ENCODE results near the gene YBX3. TPM values are rescaled to one million over a fixed set of nuclear protein-coding genes. Genes with fewer than 3 reads are reported as not detected.

The YBX3 gene
- total and polyA plus RNA-seq, 2 of the 4 experiments (the other 2 are of a cell fraction) = 33.7 to 132 TPM

DNA sequence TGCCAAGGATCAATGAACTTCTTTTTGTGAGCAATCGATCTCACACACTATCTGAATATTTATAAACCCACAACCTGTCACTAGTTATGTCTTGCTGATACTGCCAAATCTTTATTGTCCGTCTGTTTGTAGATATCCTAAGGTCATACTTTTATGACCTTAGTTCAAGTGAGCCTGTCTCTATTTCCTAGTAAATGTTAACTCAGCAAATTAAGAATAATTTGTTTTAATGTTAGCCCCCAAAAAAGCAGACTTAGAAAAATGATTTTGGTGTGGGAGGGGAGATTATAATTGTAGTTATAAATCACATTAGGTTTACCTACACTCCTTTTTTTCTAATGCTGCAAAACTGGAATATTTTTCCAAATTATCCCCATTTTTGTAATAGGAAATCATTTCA is 58.6 kb downstream of the YBX3 start:
- H2AFZ ChIP-seq (replicated peaks; ENCODE audit: low read length, poor library complexity) = no peak overlapping the region
- H3K23ac ChIP-seq (ENCODE audit: low read depth, low read length) = no peak overlapping the region
- in situ Hi-C loops (cut with MboI; ENCODE audit: low sequenced_read_pairs) (no loop called here), dilution Hi-C loops (cut with HindIII; ENCODE audit: low sequenced_read_pairs, unreplicated experiment) (no loop called here), intact Hi-C loops (cut with micrococcal nuclease) (no loop called here)
- H3K56ac ChIP-seq (ENCODE audit: extremely low read depth, insufficient read depth, low read length) = no peak overlapping the region
- no peak for DNase-seq
- ChIA-PET POLR2A (ENCODE audit: unreplicated experiment) (no interaction called here), CTCF (no interaction called here)
- no peak overlapping the region for H3K9ac ChIP-seq (ENCODE audit: low read depth, low read length)
- peaks cover 8% of the 10 kb centered on the region for H3K27me3 ChIP-seq (ENCODE audit: control insufficient read depth, insufficient read depth, low read length)
- no CpG with 5 or more reads among the region's 2 CpGs for WGBS, 2 experiments (ENCODE audit: extremely low coverage in 2 of 2, insufficient read length in 1 of 2)
- H3K4me1 ChIP-seq (ENCODE audit: control insufficient read depth, insufficient read depth, low read length) = no peaks in the 10 kb centered on the region
- no peak overlapping the region for H2BK120ac ChIP-seq (ENCODE audit: low read depth, low read length)
- H2AK5ac ChIP-seq (ENCODE audit: low read depth, low read length) = no peak overlapping the region
- no peak overlapping the region for H3K4ac ChIP-seq (ENCODE audit: low read depth, low read length)
- H3K36me3 ChIP-seq (ENCODE audit: control insufficient read depth, insufficient read depth, low read length) = no peaks in the 10 kb centered on the region
- no peak overlapping the region for H4K8ac ChIP-seq (ENCODE audit: low read depth in 2 of 2, low read length in 2 of 2)
- H3K4me2 ChIP-seq (ENCODE audit: low read depth, low read length) = no peak overlapping the region
- TF ChIP-seq MAFK (IDR thresholded peaks at IDR 0.05; ENCODE audit: low read depth, low read length) = peak; percentile 69
- no peak for TF ChIP-seq RCOR1 (IDR thresholded peaks at IDR 0.05; ENCODE audit: insufficient replicate concordance, low read length)
- TF ChIP-seq RAD21 (IDR thresholded peaks at IDR 0.05; ENCODE audit: low read length) = no peak
- TF ChIP-seq CEBPB (IDR thresholded peaks at IDR 0.05; ENCODE audit: low read depth, low read length) = no peak
- no peak for TF ChIP-seq RFX5 (IDR thresholded peaks at IDR 0.05; ENCODE audit: low read depth, low read length)
- TF ChIP-seq NFE2L2 (IDR thresholded peaks at IDR 0.05; ENCODE audit: low read depth, low read length) = no peak
- no peak for TF ChIP-seq POLR2A (IDR thresholded peaks at IDR 0.05; ENCODE audit: low read depth, low read length)
- TF ChIP-seq MXI1 (IDR thresholded peaks at IDR 0.05; ENCODE audit: borderline replicate concordance, low read depth, low read length) = no peak
- H3K9me3 ChIP-seq (ENCODE audit: control insufficient read depth, insufficient read depth, low read length) = no peaks in the 10 kb centered on the region
- no peaks in the 10 kb centered on the region for H3K9me1 ChIP-seq (ENCODE audit: insufficient read depth, low read length)
- no peak overlapping the region for H2AK9ac ChIP-seq (replicated peaks; ENCODE audit: low read depth, low read length, poor library complexity)
- no peak overlapping the region for H3K14ac ChIP-seq (replicated peaks; ENCODE audit: low read depth, low read length)
- H3K18ac ChIP-seq (ENCODE audit: low read depth, low read length) = no peak overlapping the region
- no peak overlapping the region for H3K27ac ChIP-seq (ENCODE audit: insufficient read depth, low read length)
- no peak overlapping the region for H2BK5ac ChIP-seq (ENCODE audit: low read depth, low read length, poor library complexity, severe bottlenecking)
- no peak overlapping the region for H3K4me3 ChIP-seq (ENCODE audit: insufficient read depth, low read depth, low read length)
- no peak for ATAC-seq (ENCODE audit: low read depth)
- H2BK20ac ChIP-seq (ENCODE audit: low read depth, low read length) = no peak overlapping the region
- H2BK15ac ChIP-seq (ENCODE audit: low read depth, low read length) = no peak overlapping the region
- H4K20me1 ChIP-seq (ENCODE audit: insufficient read depth, low read length) = no peaks in the 10 kb centered on the region
- H3K79me1 ChIP-seq (ENCODE audit: low read depth in 1 of 2, low read length in 2 of 2) = no peaks in the 10 kb centered on the region
- H4K91ac ChIP-seq (ENCODE audit: insufficient read depth, low read depth, low read length) = no peak overlapping the region
- no TSS peak for BruUV-seq (replicated peaks)
- no peak overlapping the region for H4K5ac ChIP-seq (ENCODE audit: low read depth, low read length)

Measured in IMR-90 (cell line).